ENCODE measurements around the gene SLCO3A1.

DNA sequence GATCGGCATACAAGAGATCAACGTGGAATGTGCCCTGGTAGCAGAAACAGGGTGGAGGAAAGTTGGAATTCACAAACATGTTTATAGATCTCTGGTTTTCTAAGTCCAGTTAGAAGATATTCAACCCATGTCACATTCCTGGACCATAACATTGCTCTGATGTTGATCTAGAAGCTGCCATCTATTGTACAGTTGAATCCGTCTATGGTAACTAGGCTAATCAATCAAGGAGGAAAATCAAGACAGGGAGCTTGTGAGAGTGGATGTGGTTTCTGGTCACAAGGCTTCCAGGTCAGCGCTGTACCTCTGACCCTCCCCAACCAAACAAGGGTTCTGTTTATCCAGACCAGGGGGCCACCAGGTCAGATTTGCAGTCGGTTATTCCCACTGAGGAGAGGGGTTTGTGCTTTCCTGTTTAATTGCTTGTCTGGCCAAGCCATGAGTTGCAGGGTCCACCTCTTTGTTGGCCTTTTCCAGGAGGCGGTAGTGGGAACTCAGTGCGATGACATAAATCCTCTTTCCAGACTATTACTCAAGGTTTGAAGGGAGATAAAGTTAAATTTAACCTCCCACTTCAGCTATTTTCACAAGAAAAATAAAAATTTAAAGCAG, 130.3 kb downstream of the SLCO3A1 start:
- TF ChIP-seq, protein P1, sequence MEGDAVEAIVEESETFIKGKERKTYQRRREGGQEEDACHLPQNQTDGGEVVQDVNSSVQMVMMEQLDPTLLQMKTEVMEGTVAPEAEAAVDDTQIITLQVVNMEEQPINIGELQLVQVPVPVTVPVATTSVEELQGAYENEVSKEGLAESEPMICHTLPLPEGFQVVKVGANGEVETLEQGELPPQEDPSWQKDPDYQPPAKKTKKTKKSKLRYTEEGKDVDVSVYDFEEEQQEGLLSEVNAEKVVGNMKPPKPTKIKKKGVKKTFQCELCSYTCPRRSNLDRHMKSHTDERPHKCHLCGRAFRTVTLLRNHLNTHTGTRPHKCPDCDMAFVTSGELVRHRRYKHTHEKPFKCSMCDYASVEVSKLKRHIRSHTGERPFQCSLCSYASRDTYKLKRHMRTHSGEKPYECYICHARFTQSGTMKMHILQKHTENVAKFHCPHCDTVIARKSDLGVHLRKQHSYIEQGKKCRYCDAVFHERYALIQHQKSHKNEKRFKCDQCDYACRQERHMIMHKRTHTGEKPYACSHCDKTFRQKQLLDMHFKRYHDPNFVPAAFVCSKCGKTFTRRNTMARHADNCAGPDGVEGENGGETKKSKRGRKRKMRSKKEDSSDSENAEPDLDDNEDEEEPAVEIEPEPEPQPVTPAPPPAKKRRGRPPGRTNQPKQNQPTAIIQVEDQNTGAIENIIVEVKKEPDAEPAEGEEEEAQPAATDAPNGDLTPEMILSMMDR (conservative IDR thresholded peaks at IDR 0.05; ENCODE audit: low read length): no peak
- TF ChIP-seq EZH2phosphoT487 (IDR thresholded peaks at IDR 0.05; ENCODE audit: borderline replicate concordance): no peak

Data from Loucy (cell line).